HFFc6 (cell line): ENCODE data around the gene GATA6. TPM values are rescaled to one million over a fixed set of nuclear protein-coding genes. Genes with fewer than 3 reads are reported as not detected.

Source experiments
- DNase-seq: peaks from one replicate; pipeline ENCODE4 v3.0.0-alpha.2; 2018
- H3K27ac Mint-ChIP-seq: 2 replicates; pipeline ENCODE4 v1.8.0; 2020; ENCODE audit warnings: mild to moderate bottlenecking, mixed read lengths
- H3K27me3 Mint-ChIP-seq: 2 replicates; pipeline ENCODE4 v1.8.0; 2021; ENCODE audit warnings: mild to moderate bottlenecking, moderate library complexity, mixed read lengths; ENCODE audit not compliant: insufficient read depth
- H3K36me3 Mint-ChIP-seq: 2 replicates; pipeline ENCODE4 v1.8.0; 2021; ENCODE audit warnings: low read depth, mixed read lengths
- H3K4me1 Mint-ChIP-seq: 2 replicates; pipeline ENCODE4 v1.8.0; 2020; ENCODE audit warnings: low read depth, mixed read lengths
- H3K4me3 Mint-ChIP-seq: 2 replicates; pipeline ENCODE4 v1.8.0; 2020; ENCODE audit warnings: mild to moderate bottlenecking, moderate library complexity, mixed read lengths
- H3K9me3 Mint-ChIP-seq: 2 replicates; pipeline ENCODE4 v1.8.0; 2020; ENCODE audit warnings: mild to moderate bottlenecking, mixed read lengths
- CTCF ChIP-seq: fragments of 200-600 bp; sonication (generic); IDR thresholded peaks from 2 replicates; pipeline ENCODE4 v1.5.0; 2021; ENCODE audit warnings: antibody characterized with exemption, mild to moderate bottlenecking
- total RNA-seq, 6 experiments: library from RNA; stranded (reverse); fragmentation: NEBNext Ultra II Directional; extraction: Animal tissue kit (Norgen Biotek cat#: 25700); gene quantifications; 2 replicates in 1 of 6; 3 replicates in 5 of 6; pipeline ENCODE4 v1.2.3, GENCODE V29; 2021

The GATA6 gene
- total RNA-seq, 6 experiments from 2014 or later, result 0.28 to 1.8 (median 1.5) TPM

GRCh38 chr18:22185771-22186386, 16.5 kb downstream of the GATA6 start:
- Mint-ChIP-seq H3K4me1 (peaks cover 24% of the 10 kb centered on the region), H3K9me3 (no peaks in the 10 kb centered on the region), H3K4me3 (no peak overlapping the region), H3K27ac (no peak overlapping the region), H3K27me3 (peaks cover 12% of the 10 kb centered on the region), H3K36me3 (no peaks in the 10 kb centered on the region)
- no peak for TF ChIP-seq CTCF
- no peak for DNase-seq

- Mint-ChIP-seq H3K9me3 (no peaks in the 10 kb centered on the region), H3K27ac (no peak overlapping the region), H3K4me3 (no peak overlapping the region), H3K27me3 (peaks cover 10% of the 10 kb centered on the region), H3K4me1 (peaks cover 27% of the 10 kb centered on the region), H3K36me3 (no peaks in the 10 kb centered on the region)
- TF ChIP-seq CTCF, result no peak
- DNase-seq, result no peak
These were observed 17.1 kb downstream of the GATA6 start for GRCh38 chr18:22186484-22186971.

GRCh38 chr18:22188559-22189267, 19.3 kb downstream of the GATA6 start:
- H3K4me3 Mint-ChIP-seq, result no peak overlapping the region
- no peak for TF ChIP-seq CTCF
- no peak for DNase-seq
- no peaks in the 10 kb centered on the region for H3K9me3 Mint-ChIP-seq
- H3K36me3 Mint-ChIP-seq, result no peaks in the 10 kb centered on the region
- H3K27ac Mint-ChIP-seq, result no peak overlapping the region
- H3K4me1 Mint-ChIP-seq, result peaks cover 21% of the 10 kb centered on the region
- peaks cover 20% of the 10 kb centered on the region; the same call in 1 of the 2 replicates for H3K27me3 Mint-ChIP-seq

- no peak overlapping the region for H3K4me3 Mint-ChIP-seq
- no peak for TF ChIP-seq CTCF
- H3K9me3 Mint-ChIP-seq, result no peaks in the 10 kb centered on the region
- peaks cover 21% of the 10 kb centered on the region for H3K4me1 Mint-ChIP-seq
- no peak overlapping the region for H3K27ac Mint-ChIP-seq
- no peak for DNase-seq
- H3K36me3 Mint-ChIP-seq, result no peaks in the 10 kb centered on the region
- H3K27me3 Mint-ChIP-seq, result peaks cover 24% of the 10 kb centered on the region; the same call in 1 of the 2 replicates
These were observed 20.2 kb downstream of the GATA6 start for GRCh38 chr18:22189449-22190166.

GRCh38 chr18:22191346-22191695, 21.9 kb downstream of the GATA6 start:
- no peak for DNase-seq
- Mint-ChIP-seq H3K4me1 (peaks cover 17% of the 10 kb centered on the region), H3K36me3 (no peaks in the 10 kb centered on the region)

More at GRCh38 chr18:22191346-22191695, 21.9 kb downstream of the GATA6 start:
- no peaks in the 10 kb centered on the region for H3K9me3 Mint-ChIP-seq
- H3K27ac Mint-ChIP-seq, result no peak overlapping the region
- peaks cover 23% of the 10 kb centered on the region; the same call in 1 of the 2 replicates for H3K27me3 Mint-ChIP-seq
- no peak overlapping the region for H3K4me3 Mint-ChIP-seq
- TF ChIP-seq CTCF, result no peak
